D341Med (cell line): Measurements from ENCODE around the gene PLXDC2.

Experiments
- DNase-seq: peaks from one replicate; pipeline ENCODE4 v3.0.0; 2012; ENCODE audit warnings: low spot score

Gene PLXDC2

DNA sequence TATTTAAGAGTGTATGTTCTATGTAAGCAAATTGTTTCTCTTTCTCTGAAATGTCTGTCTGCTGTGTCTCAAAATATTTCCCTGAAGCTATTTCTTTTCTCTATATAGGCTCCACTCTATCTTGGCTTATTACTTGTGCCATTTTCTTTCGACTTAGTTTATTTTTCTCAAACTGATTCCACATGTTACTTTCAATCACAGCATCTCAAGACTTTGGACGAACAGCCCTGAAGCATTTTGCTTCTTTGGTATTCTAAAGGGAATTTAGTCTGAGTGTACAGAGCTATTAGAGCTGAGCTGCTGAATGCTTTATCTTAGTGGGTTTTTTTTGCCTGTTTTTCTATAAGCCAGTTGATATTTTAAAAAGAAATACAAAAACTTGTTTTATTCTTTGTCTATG is 95.7 kb downstream of the PLXDC2 start:
- DNase-seq, result no peak

DNA sequence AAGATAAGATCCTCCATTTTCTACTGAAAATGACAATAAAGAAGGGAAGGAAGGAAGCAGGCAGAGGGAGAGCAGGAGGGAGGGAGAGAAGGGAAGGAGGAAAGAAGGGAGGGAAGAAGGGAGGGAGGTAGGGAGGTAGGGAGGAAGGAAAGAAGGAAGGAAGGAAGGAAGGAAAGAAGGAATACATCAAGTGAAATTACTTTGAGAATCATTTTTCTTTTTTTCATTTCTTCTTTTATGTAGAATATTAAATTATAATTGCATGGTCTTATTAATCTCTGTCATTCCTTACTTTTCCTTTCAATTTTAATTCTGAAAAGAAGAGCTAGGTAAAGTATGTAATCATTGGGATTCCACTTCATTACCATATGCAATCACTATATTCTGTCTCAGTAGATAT is 97.8 kb downstream of the PLXDC2 start:
- no peak for DNase-seq

DNA sequence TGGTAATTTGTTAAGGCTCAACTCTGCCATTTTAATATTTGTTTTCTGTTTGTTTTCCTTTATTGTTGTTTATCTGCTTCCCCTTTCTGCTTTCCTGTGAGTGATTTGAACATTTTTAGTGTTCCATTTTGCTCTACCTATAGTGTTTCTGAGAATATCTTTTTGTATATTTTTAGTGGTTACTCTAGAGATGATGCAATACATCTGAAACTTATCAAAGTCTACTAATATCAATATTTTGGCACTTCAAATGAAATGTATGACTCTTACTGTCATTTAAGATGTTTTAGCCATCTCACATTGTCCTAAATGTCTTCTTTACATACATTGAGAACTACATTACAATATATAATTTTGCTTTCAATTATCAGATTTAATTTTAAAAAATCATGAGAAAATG is 98.9 kb downstream of the PLXDC2 start:
- no peak for DNase-seq

DNA sequence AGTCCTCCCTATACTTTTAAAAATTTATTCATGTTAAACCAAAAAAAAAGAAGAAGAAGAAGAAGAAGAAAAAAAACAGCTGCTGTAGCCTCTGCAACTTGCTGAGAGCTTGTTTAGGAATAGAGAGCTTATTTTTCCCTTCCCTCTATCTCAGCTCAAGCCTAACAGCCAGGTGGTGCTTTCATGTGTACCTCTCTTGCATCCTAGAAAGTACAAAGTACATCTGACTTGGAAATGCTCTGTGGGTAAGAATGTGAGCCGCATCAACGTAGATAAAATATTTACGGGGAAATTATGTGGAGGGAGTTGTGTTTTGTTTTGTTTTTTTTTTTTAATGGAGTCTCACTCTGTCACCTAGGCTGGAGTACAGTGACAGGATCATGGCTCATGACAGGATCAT is 99.6 kb downstream of the PLXDC2 start:
- no peak for DNase-seq

DNA sequence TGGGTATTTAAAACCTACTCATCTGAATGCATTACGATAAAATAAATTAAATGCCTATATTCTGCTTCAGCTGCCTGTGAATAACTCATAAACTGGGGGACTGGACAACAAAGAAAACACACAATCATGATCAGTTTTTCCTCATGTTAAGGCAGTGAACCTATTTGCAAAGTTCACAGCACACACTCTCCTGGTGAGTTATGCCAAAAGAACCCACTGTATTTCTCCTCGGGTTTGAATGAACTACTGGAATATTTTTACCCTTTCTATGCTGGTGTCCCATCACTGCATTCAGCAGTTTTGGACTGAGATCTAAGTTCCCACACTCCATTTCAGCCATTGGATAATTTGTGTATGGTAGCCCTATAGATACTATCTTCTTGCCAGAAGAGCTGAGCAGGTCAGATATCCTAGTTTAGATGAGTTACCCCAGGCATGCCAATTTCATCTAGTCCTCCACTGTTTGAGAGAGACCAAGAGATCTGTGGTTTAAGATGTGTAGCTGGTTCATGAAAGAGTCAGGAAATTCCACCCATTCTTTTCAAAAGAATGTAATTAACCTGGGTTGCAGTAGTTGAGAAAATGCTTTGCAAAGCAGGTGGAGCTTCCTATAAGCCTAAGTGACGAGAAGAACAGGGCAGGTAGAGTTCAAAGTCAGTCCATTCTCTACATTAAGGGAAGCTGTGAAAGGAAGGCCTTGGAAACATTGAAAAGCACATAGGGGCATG is 101.7 kb downstream of the PLXDC2 start:
- DNase-seq, result no peak

DNA sequence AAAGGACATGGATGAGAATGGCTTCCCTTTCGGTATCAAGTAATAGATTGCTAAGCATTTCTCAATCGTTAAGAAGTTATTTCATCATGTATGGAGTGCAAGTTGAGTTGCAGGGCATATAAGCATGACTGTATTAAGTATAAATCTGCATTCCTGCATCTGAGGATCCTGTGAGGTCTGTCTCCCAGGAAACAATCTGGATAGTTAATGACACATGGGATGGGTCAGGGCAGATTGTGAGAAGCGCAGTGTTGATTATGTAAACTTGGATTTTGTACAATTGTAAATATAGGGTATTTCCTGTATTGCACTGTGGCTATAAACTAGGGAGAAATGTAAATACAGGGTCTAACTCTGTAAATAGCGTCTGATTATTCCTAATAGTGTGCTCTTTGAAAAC is 102.6 kb downstream of the PLXDC2 start:
- DNase-seq, result no peak

DNA sequence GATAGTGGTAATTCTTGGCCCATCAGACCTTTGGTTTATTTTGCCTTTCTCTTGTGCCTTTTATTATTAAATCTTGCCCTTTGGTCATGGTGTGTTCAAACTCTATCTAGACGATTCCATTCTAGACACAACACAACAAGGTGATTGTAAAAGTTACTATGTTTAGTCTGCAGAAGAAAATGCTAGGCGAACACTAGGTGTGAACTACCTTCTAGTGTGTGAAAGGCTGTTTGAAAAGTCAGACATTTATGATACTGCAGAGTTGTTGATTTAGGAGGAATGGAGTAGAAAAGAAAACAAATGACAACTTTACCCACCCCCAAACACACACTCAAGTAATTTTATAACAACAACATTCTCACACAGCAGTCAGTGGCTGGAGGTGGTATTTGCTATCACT is 103.4 kb downstream of the PLXDC2 start:
- DNase-seq, result no peak

DNA sequence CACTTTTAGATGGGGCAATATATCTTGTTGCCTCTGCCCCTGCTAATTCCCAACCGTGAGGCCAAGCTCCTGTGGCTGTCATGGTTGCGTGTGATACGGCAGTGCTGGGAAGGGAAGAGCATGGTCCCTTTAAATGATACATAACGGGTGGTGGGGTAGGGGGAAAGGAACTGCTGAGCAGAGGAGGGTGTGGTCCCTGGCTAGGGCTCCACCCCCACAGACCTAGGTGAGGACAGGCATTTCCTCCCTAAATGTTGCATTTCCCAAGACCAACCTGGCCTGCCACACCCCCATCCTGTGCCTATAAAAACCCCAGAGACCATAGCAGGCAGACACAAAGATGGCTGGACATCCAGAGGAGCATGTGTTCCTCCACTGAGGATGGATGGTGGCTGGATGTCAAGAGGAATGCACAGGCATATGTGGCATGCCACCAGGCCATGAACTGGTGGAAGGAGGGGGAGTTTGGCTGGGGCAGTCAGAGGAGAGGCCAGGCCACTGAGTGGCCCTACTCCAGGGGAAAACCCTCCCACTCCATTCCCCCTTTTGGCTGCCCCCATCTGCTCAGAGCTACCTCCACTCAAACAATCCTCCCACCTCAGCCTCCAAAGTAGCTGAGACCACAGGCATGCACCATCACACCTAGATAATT is 104.0 kb downstream of the PLXDC2 start:
- DNase-seq, result no peak

DNA sequence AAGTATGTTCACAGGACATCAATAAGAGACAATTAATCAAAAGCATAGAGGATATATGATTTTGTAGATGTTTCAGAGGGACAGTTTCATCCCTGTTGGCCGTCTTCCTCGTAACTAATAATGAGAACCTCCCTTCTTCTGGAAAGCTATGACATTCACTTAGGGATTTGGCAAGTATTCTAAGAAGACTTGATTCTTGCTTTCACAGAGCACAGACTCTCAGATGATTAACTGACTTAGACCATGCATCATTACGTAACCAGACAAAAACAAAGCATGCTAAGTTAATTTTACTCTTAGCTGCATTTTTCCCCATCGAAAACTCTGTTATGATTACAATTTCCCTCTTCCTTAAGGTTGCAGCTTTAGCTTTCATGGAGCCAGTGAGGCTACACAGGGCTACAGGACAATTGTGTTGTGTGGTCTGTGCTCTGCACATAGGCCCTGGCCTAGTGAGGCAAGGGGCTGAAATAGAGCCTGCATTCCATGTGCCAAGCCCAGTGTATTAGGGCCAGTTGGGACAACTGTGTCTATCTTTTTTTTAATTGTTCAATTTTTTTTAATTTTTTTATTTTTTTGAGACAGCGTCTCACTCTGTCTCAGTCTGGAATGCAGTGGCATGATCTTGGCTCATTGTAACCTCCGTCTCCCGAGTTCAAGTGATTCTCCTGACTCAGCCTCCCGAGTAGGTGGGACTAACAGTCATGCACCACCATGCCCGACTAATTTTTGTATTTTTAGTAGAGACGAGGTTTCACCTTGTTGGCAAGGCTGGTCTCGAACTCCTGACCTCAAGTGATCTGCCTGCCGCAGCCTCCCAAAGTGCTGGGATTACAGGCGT is 105.3 kb downstream of the PLXDC2 start:
- DNase-seq, result no peak

DNA sequence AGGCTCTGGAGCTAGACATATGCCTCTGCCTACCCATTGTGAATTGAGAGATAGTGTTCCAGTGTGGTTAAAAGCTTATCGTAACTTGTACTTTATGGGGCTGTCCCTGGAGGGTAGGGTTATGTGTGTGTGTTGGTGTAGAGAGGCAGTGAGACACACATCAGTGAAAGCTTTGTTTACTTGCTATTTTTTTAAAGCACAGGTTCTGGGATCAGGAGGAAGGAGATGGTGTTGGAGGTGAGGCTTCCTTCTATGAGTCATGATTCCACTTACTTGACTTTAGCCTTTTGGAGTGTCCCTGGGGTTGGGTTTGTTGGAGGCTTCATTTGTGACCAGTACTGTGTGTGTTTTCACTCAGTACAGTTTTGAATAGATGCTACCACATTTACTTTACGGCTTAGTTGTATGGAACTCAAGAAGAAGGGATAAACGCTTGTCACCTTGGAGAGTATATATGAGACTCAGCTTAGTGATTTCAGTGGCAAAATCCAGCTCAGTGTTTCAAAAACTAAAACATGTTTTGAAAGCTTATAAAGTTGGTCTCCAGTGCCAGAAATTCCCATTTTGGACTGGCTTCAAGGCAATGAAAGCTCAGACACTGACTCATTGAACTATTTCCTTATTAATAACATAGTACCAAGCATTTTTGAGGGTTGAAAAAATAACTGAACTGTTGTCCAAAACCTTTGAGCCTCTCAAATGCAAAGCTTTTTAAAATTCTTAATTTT is 106.2 kb downstream of the PLXDC2 start:
- DNase-seq, result no peak

DNA sequence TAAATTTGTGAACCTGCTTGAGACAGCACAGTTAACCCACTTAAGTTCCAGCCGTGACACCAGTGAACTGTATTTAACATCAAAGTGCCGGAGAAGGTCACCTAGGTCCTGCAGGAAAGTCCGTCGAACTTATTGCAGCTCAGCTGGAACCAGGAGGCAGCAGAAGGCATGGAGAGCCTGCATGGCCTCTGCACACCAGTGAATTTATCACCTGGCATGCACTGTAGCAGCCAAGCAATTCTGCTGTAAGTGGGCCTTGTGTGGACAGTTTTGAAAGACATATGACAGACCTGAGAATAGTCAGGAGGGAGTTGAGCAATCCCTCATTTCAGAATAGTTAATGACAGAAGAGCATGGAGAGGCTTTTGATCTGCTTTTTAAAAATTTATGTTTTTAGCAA is 108.8 kb downstream of the PLXDC2 start:
- DNase-seq, result no peak

DNA sequence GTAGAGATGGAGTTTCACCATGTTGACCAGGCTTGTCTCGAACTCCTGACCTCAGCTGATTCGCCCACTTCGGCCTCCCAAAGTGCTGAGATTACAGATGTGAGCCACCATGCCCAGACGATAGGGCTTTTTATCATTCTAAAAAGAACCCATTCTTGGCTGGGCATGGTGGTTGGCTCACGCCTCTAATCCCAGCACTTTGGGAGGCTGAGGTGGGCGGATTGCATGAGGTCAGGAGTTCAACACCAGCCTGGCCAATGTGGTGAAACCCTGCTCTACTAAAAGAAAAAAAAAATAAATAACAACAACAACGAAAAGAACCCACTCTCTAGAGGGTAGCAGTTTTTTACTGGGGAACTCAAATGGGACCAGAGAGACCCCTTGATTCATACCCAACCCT is 112.7 kb downstream of the PLXDC2 start:
- no peak for DNase-seq

DNA sequence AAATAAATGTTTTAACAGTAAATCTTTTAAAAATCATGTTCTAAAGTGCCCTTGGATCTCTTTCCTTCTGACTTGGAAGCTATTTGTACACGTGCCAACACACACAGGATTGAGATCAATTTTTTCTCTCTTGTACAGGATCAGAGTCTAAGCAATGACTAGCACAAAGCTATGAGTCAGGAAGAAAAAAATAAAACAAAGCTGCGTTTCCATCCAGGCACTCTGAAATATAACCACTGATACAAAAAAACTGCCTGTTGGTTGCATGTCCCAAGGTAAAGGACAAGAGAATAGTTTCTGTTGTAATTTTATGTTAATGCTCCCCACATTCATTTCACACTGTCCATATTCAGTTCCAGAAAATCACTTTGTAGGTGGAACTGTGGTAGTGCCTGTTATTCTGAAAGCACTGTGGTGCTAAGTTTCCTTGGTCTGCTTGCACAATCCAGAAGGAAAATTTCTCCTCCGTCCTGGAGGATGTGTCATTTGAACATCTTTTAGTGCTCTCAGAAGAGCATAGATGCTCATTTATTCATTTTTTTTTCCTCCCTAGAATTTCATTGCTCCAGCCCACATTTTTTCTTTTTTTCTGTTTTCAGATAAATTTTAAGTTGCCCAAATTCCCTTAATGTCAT is 113.4 kb downstream of the PLXDC2 start:
- no peak for DNase-seq

DNA sequence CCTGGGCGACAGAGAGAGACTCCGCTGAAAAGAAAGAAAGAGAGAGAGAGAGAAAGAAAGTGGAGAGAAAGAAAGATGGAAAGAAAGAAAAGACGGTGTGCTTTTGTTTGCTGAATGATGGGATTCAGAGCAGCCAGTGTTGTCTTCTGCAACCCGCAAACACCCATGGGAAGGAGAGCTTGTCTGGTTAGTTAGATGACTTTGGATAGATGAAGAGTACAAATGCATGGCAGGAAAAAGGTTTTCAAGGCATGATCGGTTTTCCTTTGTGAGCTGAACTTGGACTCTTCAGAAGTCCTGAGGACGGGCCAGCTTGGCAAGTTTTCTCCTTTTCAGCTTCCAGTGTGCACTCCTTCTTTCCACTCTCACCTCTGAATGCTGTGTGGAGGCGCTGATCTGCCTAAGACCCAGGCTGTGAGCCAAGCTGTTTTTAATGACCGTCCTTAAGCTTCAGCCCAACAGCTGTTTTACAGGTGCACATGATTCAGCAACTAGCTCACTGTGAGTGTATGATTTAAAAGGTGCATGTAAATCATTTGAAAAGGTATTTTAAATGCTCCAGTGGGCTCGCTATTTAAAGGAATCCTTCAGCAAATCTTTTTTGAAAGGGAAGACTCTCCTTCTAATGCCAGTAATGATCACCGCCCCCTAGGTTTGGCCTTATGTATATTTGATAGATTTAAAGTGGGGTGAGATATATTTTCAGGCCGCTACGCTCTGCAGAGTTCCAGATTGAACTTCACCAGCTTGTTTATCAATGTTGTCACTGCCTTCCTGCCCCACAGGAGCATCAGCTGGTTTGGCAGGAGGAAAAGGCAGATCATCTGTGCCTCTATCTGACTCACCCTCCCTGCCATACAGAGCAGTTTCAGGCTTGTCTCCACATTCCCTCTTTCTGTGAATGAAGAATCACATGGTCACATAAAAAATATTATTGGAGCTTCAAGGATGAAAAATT is 115.0 kb downstream of the PLXDC2 start:
- DNase-seq, result peak; percentile 71

DNA sequence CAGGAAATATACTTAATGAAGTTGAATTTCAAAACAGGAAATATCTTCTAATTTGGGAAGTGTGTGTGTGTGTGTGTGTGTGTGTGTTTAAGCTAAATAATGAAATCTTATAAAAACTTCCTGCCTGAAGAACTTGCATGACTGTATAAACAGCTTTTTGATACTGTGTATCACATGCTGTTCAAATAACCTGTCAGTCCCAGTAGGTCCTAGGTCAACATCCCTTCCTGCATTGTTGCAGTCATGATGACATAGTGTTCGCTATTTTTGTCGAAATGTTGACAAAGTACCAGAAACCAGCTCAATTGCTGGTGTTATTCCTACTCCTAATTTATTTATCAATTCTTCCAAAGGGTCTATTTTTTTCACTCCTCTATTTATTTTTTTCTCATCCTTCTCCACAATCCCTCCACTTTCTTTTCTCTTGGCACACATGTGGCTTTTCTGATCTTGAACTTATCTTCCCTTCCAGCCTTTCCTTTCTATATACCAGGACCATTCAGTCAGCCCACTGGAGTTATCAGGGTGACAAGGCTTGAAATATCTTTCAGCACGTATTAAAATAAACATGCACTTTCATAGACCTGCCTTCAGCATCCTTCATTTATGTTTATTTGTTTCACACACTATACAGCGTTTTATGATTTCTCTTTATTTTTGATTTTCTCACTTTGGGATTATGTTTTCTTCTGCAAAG is 115.8 kb downstream of the PLXDC2 start:
- no peak for DNase-seq

DNA sequence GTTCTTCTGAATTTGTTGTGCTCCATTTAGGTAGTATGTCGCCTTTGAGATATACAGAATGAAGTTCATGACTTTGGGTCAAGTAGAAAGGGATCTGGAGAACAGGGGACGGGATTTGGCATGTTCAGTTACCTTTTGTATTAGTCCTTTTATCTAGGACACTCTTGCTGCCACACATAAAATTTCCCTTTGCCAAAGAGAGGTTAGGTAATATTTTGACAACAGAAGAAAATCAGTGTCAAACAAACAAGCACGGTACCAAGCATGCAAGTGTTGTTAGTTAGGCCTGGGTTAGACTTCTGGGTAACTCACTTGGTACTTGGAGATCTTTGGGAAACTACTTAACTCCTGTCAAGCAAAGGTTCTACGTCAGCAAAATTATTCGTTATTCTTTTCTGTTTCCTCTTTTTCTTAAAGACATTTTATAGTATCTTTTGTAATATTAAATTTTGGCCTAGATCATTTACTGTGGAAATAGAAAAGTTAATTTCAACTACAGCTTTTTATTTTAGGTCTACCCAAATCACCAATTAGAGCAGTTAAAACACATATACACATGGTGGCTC is 116.7 kb downstream of the PLXDC2 start:
- no peak for DNase-seq

DNA sequence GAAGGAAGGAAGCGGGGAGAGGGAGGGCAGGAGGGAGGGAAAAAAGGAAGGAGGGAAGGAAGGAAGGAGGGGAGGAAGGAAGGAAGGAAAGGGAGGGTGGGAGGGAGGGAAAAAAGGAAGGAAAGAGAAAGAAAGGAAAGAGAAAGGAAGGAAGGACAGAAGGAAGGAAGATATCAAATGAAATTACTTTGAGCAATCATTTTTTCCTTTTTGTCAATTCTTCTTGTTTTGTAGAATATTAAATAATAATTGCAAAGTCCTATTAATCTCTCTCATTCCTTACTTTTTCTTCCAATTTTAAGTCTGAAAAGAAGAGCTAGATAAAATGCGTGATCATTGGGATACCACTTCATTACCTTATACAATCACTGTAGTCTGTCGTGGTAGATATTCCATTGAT is 117.5 kb downstream of the PLXDC2 start:
- DNase-seq, result no peak

DNA sequence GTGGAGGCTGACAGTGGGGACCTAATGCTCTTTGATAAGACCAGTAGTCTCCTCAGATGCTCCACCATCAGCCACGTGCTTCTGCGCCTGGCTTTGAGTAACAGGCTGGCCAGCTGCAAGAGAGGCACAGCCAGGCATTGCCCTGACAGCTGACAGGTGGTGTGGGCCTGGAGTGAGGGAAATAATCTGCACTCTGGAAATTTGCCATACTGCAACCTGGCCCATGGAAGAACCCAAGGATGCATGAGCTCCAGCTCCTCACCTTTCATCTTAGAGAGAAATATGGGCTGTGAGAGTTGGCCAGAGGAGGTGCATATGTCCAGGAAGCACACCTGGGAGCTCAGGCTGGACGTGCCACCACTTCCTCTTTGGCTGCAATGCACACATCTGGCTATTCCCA is 118.9 kb downstream of the PLXDC2 start:
- peak; percentile 21 for DNase-seq

DNA sequence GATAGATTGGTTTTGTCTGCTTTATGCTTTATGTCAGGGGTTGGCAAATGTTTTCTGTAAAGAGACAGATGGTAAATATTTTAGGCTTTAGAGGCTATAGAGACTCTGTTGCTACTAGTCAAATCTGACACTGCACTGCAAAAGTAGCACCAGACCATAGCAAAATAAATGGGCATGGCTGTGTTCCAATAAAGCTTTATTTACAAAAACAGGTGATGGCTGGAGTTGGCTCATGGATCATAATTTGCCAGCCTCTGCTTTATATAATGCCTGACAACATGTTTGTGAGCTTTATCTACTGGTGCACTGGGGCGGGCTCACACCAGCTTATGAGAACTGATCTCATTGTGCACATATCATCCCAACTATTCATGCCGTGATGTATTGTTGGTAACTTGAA is 120.1 kb downstream of the PLXDC2 start:
- DNase-seq, result no peak

DNA sequence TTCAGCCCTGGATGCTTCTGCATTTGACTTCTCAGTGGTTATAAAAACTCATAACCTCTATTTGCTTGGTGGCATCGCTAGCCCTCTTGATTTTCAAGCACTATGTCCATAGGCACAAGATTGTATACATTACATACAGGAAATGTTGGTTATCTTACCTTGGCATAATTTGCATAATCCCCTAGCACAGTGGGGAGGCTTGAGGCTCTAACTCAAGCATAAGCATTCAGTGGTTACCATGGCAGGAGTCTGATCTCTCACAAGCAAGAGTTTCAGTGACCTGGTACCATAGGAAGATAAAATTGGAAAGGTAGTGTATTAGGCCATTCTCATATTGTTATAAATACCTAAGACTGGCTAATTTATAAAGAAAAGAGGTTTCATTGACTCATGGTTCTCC is 121.8 kb downstream of the PLXDC2 start:
- no peak for DNase-seq
